ENCODE results near the gene C2CD4C.

C2CD4C gene

GRCh38 chr19:379796-380195, 29.2 kb downstream of the C2CD4C start:
- no peak for DNase-seq

- no peak for DNase-seq
Measured at GRCh38 chr19:378706-379105, 30.2 kb downstream of the C2CD4C start.

GRCh38 chr19:377801-378581, 31.0 kb downstream of the C2CD4C start:
- no peak for DNase-seq

- DNase-seq: no peak
Measured at GRCh38 chr19:376111-376470, 32.9 kb downstream of the C2CD4C start.

GRCh38 chr19:375395-376110, 33.4 kb downstream of the C2CD4C start:
- no peak for DNase-seq

GRCh38 chr19:374886-375235, 34.1 kb downstream of the C2CD4C start:
- DNase-seq: no peak

GRCh38 chr19:374183-374885, 34.6 kb downstream of the C2CD4C start:
- DNase-seq: no peak

GRCh38 chr19:373391-374182, 35.4 kb downstream of the C2CD4C start:
- no peak for DNase-seq

- DNase-seq: no peak
Measured at GRCh38 chr19:372306-372890, 36.5 kb downstream of the C2CD4C start.

- DNase-seq: no peak
Measured at GRCh38 chr19:371501-372168, 37.3 kb downstream of the C2CD4C start.

GRCh38 chr19:370641-371330, 38.2 kb downstream of the C2CD4C start:
- no peak for DNase-seq

GRCh38 chr19:369876-370275, 39.1 kb downstream of the C2CD4C start:
- no peak for DNase-seq

GRCh38 chr19:369256-369655, 39.7 kb downstream of the C2CD4C start:
- DNase-seq: no peak

- no peak for DNase-seq
Measured at GRCh38 chr19:368630-369024, 40.3 kb downstream of the C2CD4C start.

- DNase-seq: no peak
Measured at GRCh38 chr19:367963-368629, 40.9 kb downstream of the C2CD4C start.

- DNase-seq: no peak
Measured at GRCh38 chr19:367561-367960, 41.4 kb downstream of the C2CD4C start.

GRCh38 chr19:366951-367350, 42.0 kb downstream of the C2CD4C start:
- DNase-seq: no peak

- DNase-seq: no peak
Measured at GRCh38 chr19:366205-366783, 42.7 kb downstream of the C2CD4C start.

GRCh38 chr19:364496-365287, 44.3 kb downstream of the C2CD4C start:
- no peak for DNase-seq

- no peak for DNase-seq
Measured at GRCh38 chr19:362683-363082, 46.3 kb downstream of the C2CD4C start.
